Stimulated activated CD4-positive, alpha-beta T cell treated with anti-CD3 and anti-CD28 coated beads, Interleukin-2, amount 100 ng/mL, for 24 hours (primary cell): Measurements from ENCODE around the gene ATL2.
"Not testable (repeated sequence)": the region's sequence is repeated elsewhere in the genome, so short reads cannot be mapped to it uniquely, and the experiment has no call there.

Experiments
- DNase-seq, 2 donors: peaks; one replicate each; pipeline ENCODE4 v3.0.0-alpha.2; 2020

The ATL2 gene

GRCh38 chr2:38322224-38322914, 54.7 kb downstream of the ATL2 start:
- DNase-seq = no peak

GRCh38 chr2:38319240-38319639, 57.8 kb downstream of the ATL2 start:
- DNase-seq = not testable (repeated sequence)

GRCh38 chr2:38317725-38318124, 59.3 kb downstream of the ATL2 start:
- DNase-seq = no peak

GRCh38 chr2:38315707-38316333, 61.3 kb downstream of the ATL2 start:
- DNase-seq = peak in 1 of 2 donors; percentile 21

DNA sequence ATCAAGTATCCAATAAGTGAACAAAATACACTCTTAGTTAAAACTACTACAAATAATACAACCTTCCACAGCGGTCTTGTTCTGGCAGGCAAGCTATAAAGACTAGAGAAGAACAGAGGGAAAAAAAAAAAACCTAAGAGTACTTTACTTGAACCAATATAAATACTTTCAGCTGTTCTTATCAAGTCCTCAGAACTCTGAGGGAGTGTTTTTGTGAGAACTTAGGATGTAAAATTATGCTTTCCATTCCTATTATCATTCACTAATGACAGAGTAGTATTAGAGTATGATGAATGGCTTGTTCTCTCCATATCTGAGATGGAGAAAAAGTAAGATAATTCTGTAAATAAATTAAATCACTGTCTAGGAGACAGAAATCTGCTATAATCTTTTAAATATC, 68.3 kb downstream of the ATL2 start:
- no peak for DNase-seq

DNA sequence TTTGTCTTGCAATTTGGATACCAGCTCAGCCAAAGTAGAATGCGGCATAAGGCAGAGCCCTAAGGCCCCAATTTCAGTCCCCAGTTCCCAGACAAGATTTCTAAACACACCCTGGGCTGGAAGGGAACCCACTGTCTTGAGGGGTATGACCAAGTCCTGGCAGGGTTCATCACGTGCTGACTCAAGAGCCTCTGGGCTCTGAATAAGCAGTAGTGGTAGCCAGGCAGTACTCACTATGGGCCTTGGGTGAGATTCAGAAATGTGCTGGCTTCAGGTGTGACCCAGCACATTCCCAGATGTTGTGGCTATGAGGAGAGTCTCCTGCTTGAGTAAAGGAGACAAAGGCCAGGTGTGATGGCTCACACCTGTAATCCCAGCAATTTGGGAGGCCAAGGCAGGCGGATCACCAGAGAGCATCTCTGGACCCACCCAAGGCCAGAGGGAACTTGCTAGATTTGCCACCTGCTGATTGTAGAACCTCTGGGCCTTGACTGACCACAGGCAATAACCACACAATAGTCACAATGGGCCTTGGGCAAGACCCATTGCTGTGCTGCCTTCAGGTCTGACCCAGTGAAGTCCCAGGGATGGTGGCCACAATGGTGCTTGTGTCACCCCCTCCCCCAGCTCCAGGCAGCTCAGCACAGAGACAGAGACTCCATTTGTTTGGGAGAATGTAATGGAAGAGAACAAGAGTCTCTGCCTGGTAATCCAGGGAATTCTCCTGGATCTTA, 74.9 kb downstream of the ATL2 start:
- no peak for DNase-seq

- peak; percentile 22 to 39 for DNase-seq
These were observed 75.6 kb downstream of the ATL2 start for GRCh38 chr2:38301340-38301968.

GRCh38 chr2:38298539-38298938, 78.5 kb downstream of the ATL2 start:
- no peak for DNase-seq

GRCh38 chr2:38296197-38296780, 80.8 kb downstream of the ATL2 start:
- no peak for DNase-seq

- DNase-seq = no peak
These were observed 82.5 kb downstream of the ATL2 start for GRCh38 chr2:38294597-38294996.

- no peak for DNase-seq
These were observed 83.8 kb downstream of the ATL2 start for GRCh38 chr2:38293152-38293865.

- no peak for DNase-seq
These were observed 86.7 kb downstream of the ATL2 start for GRCh38 chr2:38290332-38290731.

- no peak for DNase-seq
These were observed 92.1 kb downstream of the ATL2 start for GRCh38 chr2:38284971-38285370.

DNA sequence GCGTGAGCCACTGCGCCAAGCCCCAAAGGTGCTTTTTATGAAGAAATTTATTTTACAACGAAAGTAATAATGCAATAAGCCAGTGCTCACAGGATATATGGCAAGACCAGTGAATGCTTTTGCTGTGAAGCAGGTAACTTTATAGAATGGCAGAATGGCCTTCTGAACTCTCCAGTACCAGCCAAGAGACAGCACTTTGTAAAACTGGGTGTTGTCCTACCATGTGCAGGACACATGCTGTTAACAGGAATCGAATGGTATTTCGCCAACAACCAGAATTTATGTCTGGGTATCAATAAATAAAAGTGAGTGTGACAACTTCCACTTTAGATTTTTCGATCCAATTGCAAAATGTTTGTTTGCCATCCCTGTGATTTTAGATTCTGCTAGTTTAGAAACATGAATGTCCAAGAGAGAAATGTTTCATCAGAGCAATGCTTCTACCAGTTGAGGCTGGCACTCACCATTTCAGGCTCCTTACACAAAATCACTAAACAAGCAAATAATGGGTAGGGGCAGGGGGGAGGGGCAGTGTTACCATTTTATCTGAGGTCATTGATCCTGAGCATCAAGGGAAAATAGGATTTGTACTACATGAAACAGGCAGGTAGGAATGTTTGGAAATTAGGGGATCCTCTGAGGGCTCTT, 95.9 kb downstream of the ATL2 start:
- DNase-seq = no peak

- DNase-seq = no peak
These were observed 97.9 kb downstream of the ATL2 start for GRCh38 chr2:38279201-38279600.

GRCh38 chr2:38278117-38278438, 99.0 kb downstream of the ATL2 start:
- DNase-seq = not testable (repeated sequence)

- DNase-seq = no peak
These were observed 99.6 kb downstream of the ATL2 start for GRCh38 chr2:38277245-38278116.

DNA sequence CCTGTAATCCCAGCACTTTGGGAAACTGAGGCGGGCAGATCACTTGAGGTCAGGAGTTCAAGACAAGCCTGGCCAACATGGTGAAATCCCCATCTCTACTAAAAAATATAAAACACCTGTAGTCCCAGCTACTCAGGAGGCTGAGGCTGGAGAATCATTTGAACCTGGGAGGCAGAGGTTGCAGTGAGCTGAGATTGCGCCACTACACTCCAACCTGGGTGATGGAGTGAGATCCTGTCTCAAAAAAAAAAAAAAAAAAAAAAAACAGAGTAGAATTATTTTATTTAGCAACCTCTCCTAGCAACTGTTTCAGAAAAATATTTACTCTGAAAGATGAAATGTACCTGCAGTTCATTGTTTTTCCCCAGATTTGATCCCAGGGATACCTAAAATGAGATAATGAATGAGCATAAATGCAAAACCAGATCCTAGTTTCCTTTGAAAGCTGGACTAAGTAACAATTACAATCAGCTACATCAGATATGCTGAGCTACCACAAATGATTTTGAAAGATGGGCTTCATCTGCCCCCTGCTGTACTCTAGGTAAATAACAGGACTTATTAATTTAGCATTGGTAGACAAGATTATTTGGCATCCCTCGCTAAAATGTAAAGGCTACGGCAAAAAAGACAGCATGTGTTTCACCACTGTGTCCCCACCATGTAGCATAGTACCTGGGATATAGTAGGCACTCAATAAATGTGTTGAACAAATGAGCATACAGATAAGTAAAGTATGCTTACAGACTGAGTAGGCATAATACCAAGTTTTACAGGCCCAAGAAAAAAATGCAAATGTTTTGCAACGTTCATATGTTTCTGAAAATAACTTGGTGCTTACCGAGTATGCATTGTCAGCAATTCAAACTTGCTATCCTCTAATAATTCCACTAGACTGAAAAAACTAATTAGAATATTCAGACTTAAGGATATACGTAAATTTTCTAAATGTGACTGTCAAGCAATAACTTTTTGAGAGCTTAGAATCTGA, 102.5 kb downstream of the ATL2 start:
- peak in 1 of 2 donors; percentile 34 for DNase-seq

GRCh38 chr2:38271697-38272096, 105.4 kb downstream of the ATL2 start:
- DNase-seq = no peak

DNA sequence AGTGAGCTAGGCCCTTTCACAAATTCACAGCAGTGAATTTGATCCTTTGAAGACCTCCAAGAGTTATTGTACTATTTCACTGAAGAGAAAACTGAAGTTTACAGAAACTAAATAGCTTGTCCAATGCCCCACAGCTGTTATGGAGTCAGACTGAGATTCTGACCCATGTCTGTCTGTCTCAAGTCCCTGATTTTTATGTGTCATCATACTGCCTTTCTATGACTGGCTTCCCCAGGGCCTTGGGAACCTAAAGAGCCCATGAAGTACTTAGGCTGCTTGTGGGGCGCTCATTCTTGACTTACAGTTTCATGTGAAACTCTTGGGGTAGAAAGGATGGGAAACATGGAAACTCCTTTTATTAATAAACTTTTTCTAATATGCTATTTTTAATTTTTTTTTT, 107.7 kb downstream of the ATL2 start:
- no peak for DNase-seq
